WERI-Rb-1 (cell line): ENCODE data around the gene SKAP1.
"Not testable (repeated sequence)": the region's sequence is repeated elsewhere in the genome, so short reads cannot be mapped to it uniquely, and the experiment has no call there.

Experiments
- DNase-seq: peaks from one replicate; pipeline ENCODE4 v3.0.0-alpha.2; 2020
- H3K27ac ChIP-seq: fragments of 250-450 bp; sonication (Bioruptor Pico); 2 replicates; pipeline ENCODE4 v1.5.1; 2020; ENCODE audit warnings: mild to moderate bottlenecking, moderate library complexity
- H3K27me3 ChIP-seq: fragments of 250-450 bp; sonication (Bioruptor Pico); 2 replicates; pipeline ENCODE4 v1.5.1; 2021; ENCODE audit warnings: mild to moderate bottlenecking, low read depth, moderate library complexity; ENCODE audit not compliant: insufficient read depth, severe bottlenecking
- H3K36me3 ChIP-seq: fragments of 250-450 bp; sonication (Bioruptor Pico); 2 replicates; pipeline ENCODE4 v1.5.1; 2020; ENCODE audit warnings: mild to moderate bottlenecking, moderate library complexity
- H3K4me3 ChIP-seq: 2 replicates; pipeline ENCODE4 v1.5.1; 2011; ENCODE audit warnings: low read depth, mild to moderate bottlenecking, control low read depth, low read length
- H3K9me3 ChIP-seq: fragments of 250-450 bp; sonication (Bioruptor Pico); 2 replicates; pipeline ENCODE4 v1.5.1; 2021; ENCODE audit warnings: mild to moderate bottlenecking, moderate library complexity; ENCODE audit not compliant: severe bottlenecking
- TF ChIP-seq, protein P1 (sequence below): IDR thresholded peaks from 2 replicates; pipeline ENCODE4 v1.5.1; 2011; ENCODE audit warnings: low read depth, mild to moderate bottlenecking, control low read depth, inconsistent platforms, low read length

Gene SKAP1

DNA sequence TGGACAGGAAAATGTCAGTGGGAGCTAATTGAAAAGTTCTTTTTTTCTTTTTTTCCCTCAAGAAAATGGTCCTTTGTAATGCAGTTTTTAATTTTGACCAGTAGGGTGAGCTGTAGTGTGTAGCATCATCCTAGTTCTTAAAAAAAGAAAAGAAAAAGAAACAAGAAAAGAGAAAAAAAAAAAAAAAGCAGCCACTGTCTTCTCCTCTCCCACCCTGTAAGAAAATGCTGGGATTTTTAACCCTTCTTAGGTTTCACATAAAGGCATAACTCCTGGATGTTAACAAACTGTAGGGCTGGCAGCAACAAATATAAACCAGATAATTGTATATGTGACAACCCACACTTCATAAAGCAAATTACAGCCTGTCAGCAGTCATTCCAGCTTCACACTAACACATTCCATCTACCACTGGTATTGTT is 78.1 kb downstream of the SKAP1 start:
- no peaks in the 10 kb centered on the region for H3K9me3 ChIP-seq
- H3K36me3 ChIP-seq: no peaks in the 10 kb centered on the region
- TF ChIP-seq, protein P1, sequence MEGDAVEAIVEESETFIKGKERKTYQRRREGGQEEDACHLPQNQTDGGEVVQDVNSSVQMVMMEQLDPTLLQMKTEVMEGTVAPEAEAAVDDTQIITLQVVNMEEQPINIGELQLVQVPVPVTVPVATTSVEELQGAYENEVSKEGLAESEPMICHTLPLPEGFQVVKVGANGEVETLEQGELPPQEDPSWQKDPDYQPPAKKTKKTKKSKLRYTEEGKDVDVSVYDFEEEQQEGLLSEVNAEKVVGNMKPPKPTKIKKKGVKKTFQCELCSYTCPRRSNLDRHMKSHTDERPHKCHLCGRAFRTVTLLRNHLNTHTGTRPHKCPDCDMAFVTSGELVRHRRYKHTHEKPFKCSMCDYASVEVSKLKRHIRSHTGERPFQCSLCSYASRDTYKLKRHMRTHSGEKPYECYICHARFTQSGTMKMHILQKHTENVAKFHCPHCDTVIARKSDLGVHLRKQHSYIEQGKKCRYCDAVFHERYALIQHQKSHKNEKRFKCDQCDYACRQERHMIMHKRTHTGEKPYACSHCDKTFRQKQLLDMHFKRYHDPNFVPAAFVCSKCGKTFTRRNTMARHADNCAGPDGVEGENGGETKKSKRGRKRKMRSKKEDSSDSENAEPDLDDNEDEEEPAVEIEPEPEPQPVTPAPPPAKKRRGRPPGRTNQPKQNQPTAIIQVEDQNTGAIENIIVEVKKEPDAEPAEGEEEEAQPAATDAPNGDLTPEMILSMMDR: peak; percentile 42; the same call in 1 of the 2 replicates
- H3K4me3 ChIP-seq: no peak overlapping the region
- H3K27me3 ChIP-seq: no peaks in the 10 kb centered on the region
- no peak overlapping the region for H3K27ac ChIP-seq
- no peak for DNase-seq

DNA sequence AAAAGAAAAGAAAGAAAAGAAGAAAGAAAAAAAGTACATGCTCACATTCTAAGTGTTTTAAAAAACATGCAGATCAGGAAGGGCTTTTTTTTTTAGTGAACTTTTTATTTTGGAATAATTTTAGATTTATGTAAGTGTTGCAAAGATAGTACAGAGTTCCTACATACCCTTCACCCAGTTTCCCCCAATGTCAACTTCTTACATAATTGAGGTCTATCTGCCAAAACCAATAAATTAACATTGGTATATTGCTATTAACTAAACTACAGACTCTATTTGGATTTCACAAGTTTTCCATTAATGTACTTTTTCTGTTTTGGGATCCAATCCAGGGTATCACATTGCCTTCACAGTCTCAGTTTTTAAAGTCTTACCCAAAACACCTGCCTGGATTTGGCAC is 81.7 kb downstream of the SKAP1 start:
- H3K36me3 ChIP-seq: no peaks in the 10 kb centered on the region
- no peaks in the 10 kb centered on the region for H3K9me3 ChIP-seq
- no peaks in the 10 kb centered on the region for H3K27me3 ChIP-seq
- H3K27ac ChIP-seq: no peak overlapping the region
- no peak for DNase-seq
- no peak overlapping the region for H3K4me3 ChIP-seq
- TF ChIP-seq, protein P1: no peak

DNA sequence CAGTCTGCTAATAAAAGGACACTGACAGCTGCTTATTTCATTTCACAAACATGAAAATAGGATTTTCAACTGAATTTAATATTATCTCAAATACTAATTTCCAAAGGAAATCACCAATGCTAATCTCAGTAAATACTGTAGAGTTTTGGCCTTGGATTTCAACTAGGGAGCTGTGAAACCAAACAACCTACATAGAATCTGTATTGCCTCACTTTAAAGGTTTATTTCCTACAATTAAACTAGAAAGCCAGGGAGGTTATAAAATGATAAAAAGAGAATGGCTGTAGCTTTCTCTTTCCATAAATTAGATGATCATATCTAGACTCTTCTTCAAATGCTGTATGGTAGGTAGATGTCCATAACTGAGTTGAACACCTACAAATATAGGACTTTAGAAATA is 82.8 kb downstream of the SKAP1 start:
- Histone ChIP-seq H3K9me3 (no peaks in the 10 kb centered on the region), H3K27ac (no peak overlapping the region), H3K4me3 (no peak overlapping the region), H3K36me3 (no peaks in the 10 kb centered on the region), H3K27me3 (no peaks in the 10 kb centered on the region)
- no peak for DNase-seq
- TF ChIP-seq, protein P1: no peak

DNA sequence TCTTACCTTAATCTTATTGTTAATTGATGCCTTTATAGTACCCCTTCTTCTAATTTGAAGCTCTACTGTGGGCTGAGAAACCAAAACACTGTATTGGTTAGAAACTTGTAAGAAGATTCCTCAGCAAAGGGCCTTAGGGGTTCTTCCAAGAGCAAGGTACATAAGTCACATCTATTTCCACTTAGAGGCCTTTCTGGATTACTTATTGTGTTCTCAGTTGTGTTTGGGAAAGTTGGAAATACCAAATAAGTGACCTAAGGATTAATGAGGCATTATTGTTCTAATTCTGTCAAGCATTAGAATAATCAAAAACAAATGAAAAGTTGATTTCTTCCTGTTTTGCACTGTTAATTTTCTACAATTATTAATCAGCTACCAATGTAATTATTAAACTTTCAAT is 85.8 kb downstream of the SKAP1 start:
- Histone ChIP-seq H3K27ac (no peak overlapping the region), H3K36me3 (no peaks in the 10 kb centered on the region), H3K9me3 (no peaks in the 10 kb centered on the region), H3K27me3 (no peaks in the 10 kb centered on the region), H3K4me3 (no peak overlapping the region)
- TF ChIP-seq, protein P1: no peak
- DNase-seq: no peak

DNA sequence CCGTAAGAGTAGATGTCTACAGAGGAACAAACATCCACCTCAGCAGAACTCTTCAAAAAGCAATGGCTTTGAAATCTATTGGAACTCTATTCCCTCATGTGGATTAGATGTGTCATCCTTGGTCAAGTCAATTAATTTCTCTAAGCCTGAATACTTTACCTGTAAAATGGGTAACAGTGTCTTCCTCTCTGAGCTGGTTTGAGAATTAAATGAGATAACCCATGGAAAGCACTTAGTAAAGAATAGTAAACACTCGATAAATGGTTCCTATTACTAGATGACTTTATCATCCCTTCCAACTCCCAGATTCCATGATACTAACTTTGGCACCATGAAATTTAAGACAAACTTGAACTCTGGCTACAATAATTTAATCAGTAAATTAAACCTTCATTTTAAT is 89.1 kb downstream of the SKAP1 start:
- H3K4me3 ChIP-seq: no peak overlapping the region
- TF ChIP-seq, protein P1: no peak
- DNase-seq: no peak
- H3K9me3 ChIP-seq: no peaks in the 10 kb centered on the region
- no peaks in the 10 kb centered on the region for H3K36me3 ChIP-seq
- no peaks in the 10 kb centered on the region for H3K27me3 ChIP-seq
- no peak overlapping the region for H3K27ac ChIP-seq

DNA sequence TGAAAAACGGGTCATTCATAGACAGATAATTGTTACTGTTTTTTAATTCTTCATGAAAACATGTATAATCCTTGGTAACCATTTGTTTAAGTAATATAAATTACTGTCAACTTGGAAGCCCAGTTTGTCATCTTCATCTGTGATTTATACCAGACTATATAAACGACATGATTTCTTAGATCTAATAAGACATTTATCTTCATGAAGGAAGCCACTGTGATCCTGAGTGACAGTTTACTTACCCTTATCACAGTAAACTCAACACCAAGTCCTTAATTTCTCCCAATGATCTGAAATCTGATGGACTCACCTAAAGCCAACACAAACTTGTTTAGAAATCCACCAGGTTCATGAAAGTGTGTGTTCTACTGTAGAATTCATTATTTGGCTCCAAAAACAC is 91.3 kb downstream of the SKAP1 start:
- TF ChIP-seq, protein P1: no peak
- Histone ChIP-seq H3K36me3 (no peaks in the 10 kb centered on the region), H3K27ac (no peak overlapping the region), H3K4me3 (no peak overlapping the region), H3K27me3 (no peaks in the 10 kb centered on the region), H3K9me3 (no peaks in the 10 kb centered on the region)
- DNase-seq: no peak

DNA sequence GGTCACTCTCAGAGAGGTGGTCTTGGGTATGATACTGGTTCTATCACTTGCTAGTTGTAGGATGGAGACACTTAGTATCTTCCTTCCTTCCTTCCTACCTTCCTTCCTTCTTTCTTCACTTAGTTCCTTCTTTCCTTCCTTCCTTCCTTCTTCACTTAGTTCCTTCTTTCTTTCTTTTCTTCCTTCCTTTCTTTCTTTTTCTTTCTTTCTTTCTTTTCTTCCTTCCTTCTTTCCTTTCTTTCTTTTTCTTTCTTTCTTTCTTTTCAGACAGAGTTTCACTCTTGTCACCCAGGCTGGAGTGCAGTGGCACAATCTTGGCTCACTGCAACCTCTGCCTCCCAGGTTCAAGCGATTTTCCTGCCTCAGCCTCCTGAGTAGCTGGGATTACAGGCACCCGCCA is 92.1 kb downstream of the SKAP1 start:
- H3K9me3 ChIP-seq, H3K27ac ChIP-seq, H3K4me3 ChIP-seq, DNase-seq, H3K27me3 ChIP-seq, H3K36me3 ChIP-seq: not testable (repeated sequence)
